ENCODE measurements around the gene SRGAP3. TPM values are rescaled to one million over a fixed set of nuclear protein-coding genes. Genes with fewer than 3 reads are reported as not detected.

The SRGAP3 gene
- total and polyA plus RNA-seq, 4 donors: 1.2 to 32.8 (median 7.3) TPM

- DNase-seq: no peak
- peak; percentile 5 for ATAC-seq (ENCODE audit: insufficient read depth, low FRiP score)
- TF ChIP-seq, protein P1, sequence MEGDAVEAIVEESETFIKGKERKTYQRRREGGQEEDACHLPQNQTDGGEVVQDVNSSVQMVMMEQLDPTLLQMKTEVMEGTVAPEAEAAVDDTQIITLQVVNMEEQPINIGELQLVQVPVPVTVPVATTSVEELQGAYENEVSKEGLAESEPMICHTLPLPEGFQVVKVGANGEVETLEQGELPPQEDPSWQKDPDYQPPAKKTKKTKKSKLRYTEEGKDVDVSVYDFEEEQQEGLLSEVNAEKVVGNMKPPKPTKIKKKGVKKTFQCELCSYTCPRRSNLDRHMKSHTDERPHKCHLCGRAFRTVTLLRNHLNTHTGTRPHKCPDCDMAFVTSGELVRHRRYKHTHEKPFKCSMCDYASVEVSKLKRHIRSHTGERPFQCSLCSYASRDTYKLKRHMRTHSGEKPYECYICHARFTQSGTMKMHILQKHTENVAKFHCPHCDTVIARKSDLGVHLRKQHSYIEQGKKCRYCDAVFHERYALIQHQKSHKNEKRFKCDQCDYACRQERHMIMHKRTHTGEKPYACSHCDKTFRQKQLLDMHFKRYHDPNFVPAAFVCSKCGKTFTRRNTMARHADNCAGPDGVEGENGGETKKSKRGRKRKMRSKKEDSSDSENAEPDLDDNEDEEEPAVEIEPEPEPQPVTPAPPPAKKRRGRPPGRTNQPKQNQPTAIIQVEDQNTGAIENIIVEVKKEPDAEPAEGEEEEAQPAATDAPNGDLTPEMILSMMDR (IDR thresholded peaks at IDR 0.05; ENCODE audit: control extremely low read depth, extremely low read depth): no peak
- no peaks in the 10 kb centered on the region for H3K9me3 ChIP-seq (ENCODE audit: control insufficient read depth in 4 of 4, insufficient read depth in 3 of 4, low read length in 3 of 4)
- no peak overlapping the region for H3K4me3 ChIP-seq
- no peaks in the 10 kb centered on the region for H3K27me3 ChIP-seq (ENCODE audit: control insufficient read depth in 3 of 3, insufficient read depth in 3 of 3, low read length in 2 of 3)
- peaks cover 7 to 36% (median 22%) of the 10 kb centered on the region in 5 donors for H3K4me1 ChIP-seq (ENCODE audit: control insufficient read depth in 5 of 5, insufficient read depth in 5 of 5, low read length in 5 of 5)
- 63 to 74% methylated on average over 12 of the region's 12 CpGs for WGBS, 2 donors
- H3K27ac ChIP-seq (ENCODE audit: low read depth in 1 of 2, low read length in 1 of 2): peak overlapping the region in 1 of 2 donors; percentile 33
- peaks cover 0 to 3% (median 0%) of the 10 kb centered on the region in 4 donors for H3K36me3 ChIP-seq (ENCODE audit: control insufficient read depth in 4 of 4, insufficient read depth in 4 of 4, low read length in 4 of 4)
- peak overlapping the region in 1 of 2 donors; percentile 23 for H3K9ac ChIP-seq (ENCODE audit: insufficient read depth in 1 of 2, low read length in 2 of 2)
These were observed 212.2 kb downstream of the SRGAP3 start for GRCh38 chr3:9037144-9037711.

DNA sequence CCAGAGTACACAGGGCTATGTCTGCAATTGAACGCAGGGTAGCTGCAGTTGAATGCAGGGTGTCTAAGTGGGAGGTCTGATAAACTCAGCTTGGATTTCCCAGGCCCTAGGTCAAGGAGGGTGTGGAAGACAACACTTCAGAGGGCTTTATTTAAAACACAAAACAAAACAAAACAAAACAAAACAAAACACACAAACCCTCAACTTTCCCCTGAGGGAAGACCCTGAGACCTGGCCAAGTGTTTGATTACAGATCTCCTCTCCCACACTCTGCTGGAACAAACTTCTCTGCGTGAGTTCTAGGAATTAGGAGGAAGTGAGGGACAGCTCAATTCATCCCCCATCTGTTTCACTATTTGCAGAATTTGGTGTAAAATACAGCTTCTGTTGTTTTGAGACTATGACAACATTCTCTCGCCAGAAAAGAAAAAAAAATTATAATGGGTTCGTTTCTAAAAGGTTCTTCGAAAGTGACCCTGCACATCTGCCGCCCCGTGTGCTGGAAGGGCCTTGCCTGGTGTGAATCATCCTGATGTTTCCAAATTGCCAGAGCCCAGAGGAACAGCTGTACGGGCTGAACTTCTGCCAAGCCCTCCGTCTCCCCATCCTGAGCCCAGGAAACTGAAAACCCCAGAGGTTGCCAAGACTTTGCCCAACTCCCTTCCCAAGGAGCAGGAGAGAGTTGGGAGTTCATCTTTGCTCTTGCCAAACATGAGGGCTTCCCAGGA is 212.9 kb downstream of the SRGAP3 start:
- no peak overlapping the region for H3K4me3 ChIP-seq
- H3K4me1 ChIP-seq (ENCODE audit: control insufficient read depth in 5 of 5, insufficient read depth in 5 of 5, low read length in 5 of 5): peaks cover 7 to 36% (median 22%) of the 10 kb centered on the region in 5 donors
- TF ChIP-seq, protein P1 (IDR thresholded peaks at IDR 0.05; ENCODE audit: control extremely low read depth, extremely low read depth): no peak
- 46 to 50% methylated on average over 9 of the region's 9 CpGs for WGBS, 2 donors
- DNase-seq (peak; percentile 89 to 94 (median 93)), ATAC-seq (ENCODE audit: insufficient read depth, low FRiP score) (peak; percentile 44)
- H3K36me3 ChIP-seq (ENCODE audit: control insufficient read depth in 4 of 4, insufficient read depth in 4 of 4, low read length in 4 of 4): peaks cover 0 to 6% (median 0%) of the 10 kb centered on the region in 4 donors
- peak overlapping the region in 1 of 2 donors; percentile 23 for H3K9ac ChIP-seq (ENCODE audit: insufficient read depth in 1 of 2, low read length in 2 of 2)
- H3K27me3 ChIP-seq (ENCODE audit: control insufficient read depth in 3 of 3, insufficient read depth in 3 of 3, low read length in 2 of 3): no peaks in the 10 kb centered on the region
- peak overlapping the region in 1 of 2 donors; percentile 33 for H3K27ac ChIP-seq (ENCODE audit: low read depth in 1 of 2, low read length in 1 of 2)
- H3K9me3 ChIP-seq (ENCODE audit: control insufficient read depth in 4 of 4, insufficient read depth in 3 of 4, low read length in 3 of 4): no peaks in the 10 kb centered on the region

DNA sequence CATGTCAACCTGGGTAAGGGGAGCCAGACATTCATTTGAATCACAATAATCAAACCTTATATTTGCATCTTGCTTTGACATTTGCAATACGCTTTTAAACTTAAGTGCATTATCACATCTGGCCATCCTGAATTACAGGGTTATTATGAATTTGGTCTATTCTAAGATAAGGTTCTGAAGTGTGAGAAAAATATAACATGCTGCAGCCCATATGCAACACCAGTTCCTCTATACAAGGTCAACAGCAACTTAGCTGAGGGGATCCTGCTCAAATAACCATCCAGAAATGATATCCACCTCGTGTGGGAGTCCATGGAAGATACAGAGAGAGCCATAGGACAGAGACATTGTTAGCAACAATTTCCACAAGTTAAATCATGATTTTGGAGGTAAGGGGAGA is 213.5 kb downstream of the SRGAP3 start:
- Histone ChIP-seq H3K4me3 (no peak overlapping the region), H3K4me1 (ENCODE audit: control insufficient read depth in 5 of 5, insufficient read depth in 5 of 5, low read length in 5 of 5) (peaks cover 7 to 36% (median 22%) of the 10 kb centered on the region in 5 donors), H3K9ac (ENCODE audit: insufficient read depth in 1 of 2, low read length in 2 of 2) (no peak overlapping the region), H3K27ac (ENCODE audit: low read depth in 1 of 2, low read length in 1 of 2) (no peak overlapping the region), H3K27me3 (ENCODE audit: control insufficient read depth in 3 of 3, insufficient read depth in 3 of 3, low read length in 2 of 3) (no peaks in the 10 kb centered on the region), H3K9me3 (ENCODE audit: control insufficient read depth in 4 of 4, insufficient read depth in 3 of 4, low read length in 3 of 4) (no peaks in the 10 kb centered on the region), H3K36me3 (ENCODE audit: control insufficient read depth in 4 of 4, insufficient read depth in 4 of 4, low read length in 4 of 4) (peaks cover 0 to 7% (median 0%) of the 10 kb centered on the region in 4 donors)
- TF ChIP-seq, protein P1 (IDR thresholded peaks at IDR 0.05; ENCODE audit: control extremely low read depth, extremely low read depth): no peak
- peak in 2 of 3 donors; percentile 51 to 80 for DNase-seq
- WGBS, 2 donors: 83 to 89% methylated on average over 2 of the region's 2 CpGs
- no peak for ATAC-seq (ENCODE audit: insufficient read depth, low FRiP score)

Data from lung (tissue), 12 donors.